HG03521 (cell line): ENCODE results near the gene ZMAT3.
"Not testable (repeated sequence)": the region's sequence is repeated elsewhere in the genome, so short reads cannot be mapped to it uniquely, and the experiment has no call there.

Experiments used
- ATAC-seq: cut with Tn5 transposase; IDR thresholded peaks from one replicate; pipeline ENCODE4 v1.9.1; 2021; ENCODE audit warnings: mild to moderate bottlenecking, moderate library complexity; ENCODE audit not compliant: unreplicated experiment

Gene ZMAT3

GRCh38 chr3:179069762-179070390 is 1.7 kb downstream of the ZMAT3 start:
- no peak for ATAC-seq

DNA sequence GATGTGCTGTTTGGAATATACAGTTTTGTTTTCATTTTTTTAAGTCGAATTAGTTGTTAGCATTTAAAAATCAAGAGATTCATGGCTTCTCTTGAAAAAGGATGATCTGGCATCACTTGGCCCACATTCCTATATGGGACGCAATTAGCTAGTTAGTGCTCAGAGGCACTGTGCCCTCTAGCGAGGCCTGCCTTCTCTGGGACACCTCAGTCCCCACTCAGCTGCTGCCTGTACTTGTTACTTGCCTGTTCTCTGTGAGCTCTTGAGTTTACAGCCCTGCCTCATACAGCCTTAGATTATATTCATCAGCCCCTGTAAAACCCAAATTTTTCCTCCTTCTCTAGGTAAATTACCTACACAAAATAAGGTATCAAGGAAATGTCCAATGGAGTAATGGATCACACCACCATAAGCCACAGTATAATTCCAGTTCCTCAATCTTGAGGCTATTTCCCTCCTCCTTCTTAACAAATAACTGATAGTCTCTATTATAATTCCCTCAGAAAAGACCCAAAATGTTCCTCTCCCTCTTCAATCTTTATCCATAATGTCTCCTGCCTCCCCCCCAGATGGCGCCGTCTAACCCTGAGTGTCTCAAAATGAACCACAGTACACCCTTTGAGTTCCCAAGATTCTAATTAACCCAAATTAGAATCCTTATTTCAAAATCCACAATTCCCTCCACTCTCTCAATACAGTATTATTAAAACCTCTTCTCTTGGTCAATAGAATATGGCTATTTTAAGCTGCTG is 2.7 kb downstream of the ZMAT3 start:
- ATAC-seq: no peak

- no peak for ATAC-seq
Measured at GRCh38 chr3:179067839-179068238, 3.8 kb downstream of the ZMAT3 start.

DNA sequence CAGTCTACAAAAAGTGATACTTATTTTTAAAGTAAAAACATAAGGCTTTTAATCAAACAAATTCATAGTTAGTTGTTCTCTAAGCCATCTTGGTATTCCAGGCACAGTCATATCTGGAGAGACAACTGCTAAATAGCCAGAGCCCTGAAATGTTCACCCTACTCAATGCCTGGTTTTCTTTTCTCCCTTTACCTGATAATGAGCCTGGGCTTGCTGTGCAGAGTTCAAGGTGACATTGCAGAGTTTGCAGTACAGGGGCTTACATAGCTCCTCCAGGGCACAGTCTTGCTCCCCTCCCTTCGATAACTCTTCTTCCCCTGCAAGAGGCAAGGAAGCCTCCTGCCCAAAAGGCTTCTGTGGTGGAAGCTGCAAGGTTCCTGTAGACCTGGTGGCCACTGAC is 4.3 kb downstream of the ZMAT3 start:
- ATAC-seq: no peak

GRCh38 chr3:179063945-179064560 is 7.6 kb downstream of the ZMAT3 start:
- no peak for ATAC-seq

DNA sequence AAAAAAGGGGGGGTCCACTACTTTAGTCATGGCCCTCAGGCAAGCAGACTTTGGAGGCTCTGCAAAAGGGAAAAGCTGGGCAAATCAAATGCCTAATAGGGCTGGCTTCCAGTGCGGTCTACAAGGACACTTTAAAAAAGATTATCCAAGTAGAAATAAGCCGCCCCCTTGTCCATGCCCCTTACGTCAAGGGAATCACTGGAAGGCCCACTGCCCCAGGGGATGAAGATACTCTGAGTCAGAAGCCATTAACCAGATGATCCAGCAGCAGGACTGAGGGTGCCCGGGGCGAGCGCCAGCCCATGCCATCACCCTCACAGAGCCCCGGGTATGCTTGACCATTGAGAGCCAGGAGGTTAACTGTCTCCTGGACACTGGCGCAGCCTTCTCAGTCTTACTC is 15.3 kb downstream of the ZMAT3 start:
- no peak for ATAC-seq

- not testable (repeated sequence) for ATAC-seq
Measured at GRCh38 chr3:179054565-179054964, 17.0 kb downstream of the ZMAT3 start.

GRCh38 chr3:179046497-179047353 is 24.9 kb downstream of the ZMAT3 start:
- peak; percentile 76 for ATAC-seq

DNA sequence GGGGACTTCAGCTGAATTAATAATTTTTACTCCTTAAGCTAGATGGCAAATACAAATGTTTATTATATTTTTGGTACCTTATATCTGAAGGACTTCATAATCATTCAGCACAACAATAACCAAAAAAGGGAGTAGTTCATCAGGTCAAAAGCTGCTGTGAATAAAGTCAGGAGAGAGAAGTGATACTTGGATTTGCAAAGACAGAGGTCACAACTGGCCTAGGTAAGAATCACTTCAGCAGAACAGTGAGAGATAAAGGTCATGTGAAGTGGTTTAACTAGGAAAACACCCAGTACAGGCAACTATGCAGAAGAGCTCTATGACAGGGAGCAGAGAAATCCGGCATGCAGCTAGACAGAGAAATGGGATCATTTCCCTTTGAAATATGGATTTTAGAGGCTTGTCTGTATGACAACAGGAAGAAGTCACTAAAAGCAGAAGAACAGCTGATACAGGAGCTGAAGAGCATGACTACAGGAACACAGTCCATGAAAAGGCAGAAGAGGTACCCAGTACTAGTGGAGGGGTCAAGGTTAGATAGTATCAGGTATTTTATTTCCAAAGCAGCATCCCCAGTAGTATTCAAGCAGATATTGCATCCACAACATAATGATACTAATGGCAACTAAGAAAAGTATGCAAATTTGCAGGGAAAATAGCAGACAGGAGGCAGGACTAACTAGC is 25.7 kb downstream of the ZMAT3 start:
- ATAC-seq: peak; percentile 38

DNA sequence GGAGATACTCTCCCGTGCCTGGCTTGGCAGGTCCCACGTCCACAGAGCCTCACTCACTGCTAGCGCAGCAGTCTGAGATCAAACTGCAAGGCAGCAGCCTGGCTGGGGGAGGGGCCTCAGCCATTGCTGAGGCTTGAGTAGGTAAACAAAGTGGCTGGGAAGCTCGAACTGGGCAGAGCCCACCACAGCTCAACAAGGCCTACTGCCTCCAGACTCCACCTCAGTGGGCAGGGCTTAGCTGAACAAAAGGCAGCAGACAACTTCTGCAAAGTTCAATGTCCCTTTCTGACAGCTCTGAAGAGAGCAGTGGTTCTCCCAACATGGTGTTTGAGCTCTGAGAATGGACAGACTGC is 32.7 kb downstream of the ZMAT3 start:
- ATAC-seq: not testable (repeated sequence)

GRCh38 chr3:179038216-179038898 is 33.3 kb downstream of the ZMAT3 start:
- ATAC-seq: no peak

DNA sequence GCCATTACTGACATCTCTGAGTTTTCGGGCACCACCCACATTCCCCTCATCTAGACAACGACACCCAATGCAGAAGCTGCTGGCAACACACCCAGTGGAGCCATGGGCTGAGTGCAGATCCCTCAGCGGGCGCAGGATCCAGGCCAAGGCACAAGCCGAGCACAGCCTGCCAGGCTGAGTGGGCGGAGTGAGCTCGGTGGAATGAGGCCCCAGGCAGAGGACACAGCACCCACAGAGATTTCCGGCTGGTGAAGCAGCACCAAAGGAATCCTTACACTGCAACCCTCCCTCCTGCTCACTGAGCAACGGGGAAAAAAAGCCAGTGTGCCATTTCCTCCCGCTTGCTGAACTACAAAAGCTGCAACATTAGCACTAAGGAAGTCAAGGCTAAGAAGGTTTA is 34.3 kb downstream of the ZMAT3 start:
- ATAC-seq: no peak

DNA sequence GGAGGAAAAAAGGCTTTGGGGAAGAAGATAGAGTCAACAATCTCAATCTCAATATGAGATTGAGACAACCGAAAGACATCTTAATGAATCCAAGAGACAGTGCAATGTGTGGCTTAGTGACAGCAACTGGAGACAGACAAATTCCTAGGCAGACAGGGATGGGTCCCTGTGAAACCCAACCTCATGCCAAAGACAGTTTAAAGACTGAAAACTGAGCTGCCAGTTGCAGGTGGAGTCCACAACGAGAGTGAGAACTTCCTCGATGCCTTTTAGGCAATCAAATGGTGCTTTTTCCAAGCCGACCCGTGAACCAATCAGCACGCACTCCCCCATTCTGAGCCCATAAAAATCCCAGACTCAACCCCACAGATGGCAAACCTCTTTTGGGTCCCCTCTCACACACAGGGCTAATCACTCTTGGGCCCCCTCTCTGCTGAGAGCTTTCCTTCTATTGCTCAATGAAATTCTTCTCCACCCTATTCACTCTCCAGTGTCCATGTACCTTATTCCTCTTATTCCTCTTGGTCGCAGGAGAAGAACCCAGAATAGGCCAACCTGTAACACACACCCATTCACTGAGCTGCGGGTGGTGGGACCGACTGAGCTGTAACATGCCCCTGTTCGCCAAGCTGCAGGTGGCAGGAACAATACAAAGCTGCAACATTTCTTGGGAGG is 34.8 kb downstream of the ZMAT3 start:
- ATAC-seq: no peak

GRCh38 chr3:179036226-179036625 is 35.4 kb downstream of the ZMAT3 start:
- no peak for ATAC-seq

DNA sequence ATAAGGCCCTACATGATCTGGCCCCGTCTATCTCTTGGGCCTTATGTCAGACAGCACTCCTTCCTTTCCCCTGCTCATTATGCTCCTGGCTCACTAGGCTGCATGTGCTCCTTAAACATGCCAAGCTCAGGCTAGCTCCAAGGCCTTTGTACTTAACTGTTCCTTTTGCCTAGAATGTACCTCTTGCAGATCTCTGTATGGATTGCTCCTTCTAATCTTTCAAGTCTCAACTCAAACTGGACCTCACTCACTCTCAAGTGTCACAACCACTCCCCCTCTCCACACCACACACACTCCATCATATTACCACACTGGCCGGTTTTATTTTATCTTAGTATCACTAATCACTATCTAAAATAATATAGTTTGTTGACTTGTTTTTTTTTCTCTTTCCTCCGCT is 36.4 kb downstream of the ZMAT3 start:
- ATAC-seq: no peak

DNA sequence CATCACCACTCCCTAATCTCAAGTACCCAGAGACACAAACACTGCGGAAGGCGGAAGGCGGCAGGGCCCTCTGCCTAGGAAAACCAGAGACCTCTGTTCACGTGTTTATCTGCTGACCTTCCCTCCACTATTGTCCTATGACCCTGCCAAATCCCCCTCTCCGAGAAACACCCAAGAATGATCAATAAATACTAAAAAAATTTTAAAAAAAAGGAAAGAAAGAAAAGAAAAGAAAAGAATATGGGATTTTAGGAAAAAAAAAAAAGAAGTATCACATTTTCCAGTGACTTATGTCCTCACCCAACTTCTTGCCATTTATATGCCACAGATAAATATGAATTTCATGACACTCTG is 38.3 kb downstream of the ZMAT3 start:
- not testable (repeated sequence) for ATAC-seq

GRCh38 chr3:179032454-179033303 is 38.9 kb downstream of the ZMAT3 start:
- not testable (repeated sequence) for ATAC-seq

GRCh38 chr3:179029096-179029495 is 42.5 kb downstream of the ZMAT3 start:
- ATAC-seq: no peak

- no peak for ATAC-seq
Measured at GRCh38 chr3:179028408-179028807, 43.2 kb downstream of the ZMAT3 start.
